Heart left ventricle (tissue), 16 donors: ENCODE results near the gene TXK. TPM values are rescaled to one million over a fixed set of nuclear protein-coding genes. Genes with fewer than 3 reads are reported as not detected.
"Not testable (repeated sequence)": the region's sequence is repeated elsewhere in the genome, so short reads cannot be mapped to it uniquely, and the experiment has no call there.

ENCODE experiments used
- ATAC-seq, 4 donors: fragments of 200-7000 bp; cut with Tn5 transposase; one replicate each; pipeline ENCODE4 v1.9.1; 2020 to 2022; ENCODE audit warnings: moderate library complexity in 4 of 4, mild to moderate bottlenecking in 3 of 4, moderate number of reproducible peaks in 1 of 4
- DNase-seq, 5 donors: peaks; one replicate each; pipeline ENCODE4 v3.0.0-alpha.2; 2020
- H3K27ac ChIP-seq, 12 donors: fragments of 200-600 bp; sonication (generic) in 4 of 12; one replicate each; pipeline versions ENCODE4 v1.5.0 to v1.8.0; 2016 to 2022; ENCODE audit warnings: mild to moderate bottlenecking in 2 of 12
- H3K27me3 ChIP-seq, 9 donors: fragments of 200-600 bp; sonication (generic) in 2 of 9; one replicate each; pipeline versions ENCODE4 v1.5.1 to v1.8.0; 2016 to 2022; ENCODE audit warnings: mild to moderate bottlenecking in 3 of 9
- H3K36me3 ChIP-seq, 9 donors: fragments of 200-600 bp; sonication (generic) in 2 of 9; one replicate each; pipeline versions ENCODE4 v1.5.0 to v1.8.0; 2018 to 2022; ENCODE audit warnings: mild to moderate bottlenecking in 2 of 9
- H3K4me1 ChIP-seq, 12 donors: fragments of 200-600 bp; sonication (generic) in 4 of 12; one replicate each; pipeline versions ENCODE4 v1.5.0 to v1.8.0; 2016 to 2022; ENCODE audit warnings: mild to moderate bottlenecking in 3 of 12
- H3K4me3 ChIP-seq, 12 donors: fragments of 200-600 bp; sonication (generic) in 4 of 12; one replicate each; pipeline versions ENCODE4 v1.5.0 to v1.8.0; 2017 to 2022; ENCODE audit warnings: mild to moderate bottlenecking in 9 of 12, moderate library complexity in 4 of 12
- H3K9me3 ChIP-seq, 12 donors: fragments of 200-600 bp; sonication (generic) in 4 of 12; one replicate each; pipeline versions ENCODE4 v1.5.0 to v1.8.0; 2016 to 2022; ENCODE audit warnings: mild to moderate bottlenecking in 1 of 12
- CTCF ChIP-seq, 12 donors: fragments of 200-600 bp; sonication (generic) in 4 of 12; IDR thresholded peaks; one replicate each; pipeline versions ENCODE4 v1.5.0 to v1.8.0; 2018 to 2022; ENCODE audit warnings: antibody characterized with exemption in 12 of 12, mild to moderate bottlenecking in 5 of 12
- POLR2A ChIP-seq, 2 donors: fragments of 450-650 bp; IDR thresholded peaks; one replicate each; pipeline ENCODE4 v1.6.1; 2017; ENCODE audit warnings: antibody characterized with exemption in 2 of 2, mild to moderate bottlenecking in 2 of 2, moderate library complexity in 2 of 2
- WGBS, 4 donors: extraction: QIAGEN DNeasy Blood & Tissue Kit in 2 of 4; methylation state at CpG; one replicate each; pipeline versions ENCODE4 v1.1.5 to v1.1.7; 2013 to 2018; 5-methylcytosine and 5-hydroxymethylcytosine counted together
- intact Hi-C, 10 donors: fragments of 100-400 bp; cut with DNase I; formaldehyde crosslinking; loops; one replicate each; pipeline versions ENCODE4 v1.11.1 to v1.14.2; 2022
- polyA plus RNA-seq, 2 donors: library from polyadenylated mRNA; stranded (reverse); fragments of 200-250 nt; gene quantifications; one replicate each; pipeline ENCODE4 v1.2.3, GENCODE V29; 2013
- total RNA-seq, 9 donors: library from RNA; depleted of rRNA in 2 of 9; stranded (reverse); fragments of >200 nt in 2 of 9; fragmentation: NEBNext Ultra II Directional in 3 of 9; extraction: Animal tissue kit (Norgen Biotek cat#: 25700) in 3 of 9; gene quantifications; one replicate each; pipeline versions ENCODE4 v1.1.0 to v1.2.4, GENCODE V29; 2016 to 2023
- donor health status: ischemic (EF 13 %, LVEDD 7.1; RV severe dilation, severe dysfunction).
- donor health status: healthy with polysubstance abuse.
- donor health status: DM: no; HTN: yes; CAD: no.
- donor health status: DM: no; HTN: no; CAD: no.
- donor health status: ischemic (EF 25% LVEDD 6.9; RV normal size, moderate dysfunction).
- donor health status: ischemic (EF 25% LVEDD 5.7; RV mildly dilated, moderate dysfunction).
- donor health status: healthy.
- donor health status: DM: yes; HTN: yes; CAD: no.
- donor health status: ischemic (EF 35%, LVEDD 5.7; RV mildly dilated, moderate dysfunction).
- donor health status: nonischemic (EF 11% LVEDD 7.7; RV severe dilation, severe dysfunction).
- donor health status: DM: yes; HTN: yes; CAD: no.
- donor health status: PGD.
- donor health status: ischemic (EF 29% LVEDD 5.4; RV normal size, mild dysfunction).
- donor health status: nonischemic (EF 23%, LVEDD 6.1; RV moderate dilation, normal function).

Gene TXK
- total and polyA plus RNA-seq, 11 donors, result 0.18 to 3.3 (median 0.51) TPM; not detected in 1

DNA sequence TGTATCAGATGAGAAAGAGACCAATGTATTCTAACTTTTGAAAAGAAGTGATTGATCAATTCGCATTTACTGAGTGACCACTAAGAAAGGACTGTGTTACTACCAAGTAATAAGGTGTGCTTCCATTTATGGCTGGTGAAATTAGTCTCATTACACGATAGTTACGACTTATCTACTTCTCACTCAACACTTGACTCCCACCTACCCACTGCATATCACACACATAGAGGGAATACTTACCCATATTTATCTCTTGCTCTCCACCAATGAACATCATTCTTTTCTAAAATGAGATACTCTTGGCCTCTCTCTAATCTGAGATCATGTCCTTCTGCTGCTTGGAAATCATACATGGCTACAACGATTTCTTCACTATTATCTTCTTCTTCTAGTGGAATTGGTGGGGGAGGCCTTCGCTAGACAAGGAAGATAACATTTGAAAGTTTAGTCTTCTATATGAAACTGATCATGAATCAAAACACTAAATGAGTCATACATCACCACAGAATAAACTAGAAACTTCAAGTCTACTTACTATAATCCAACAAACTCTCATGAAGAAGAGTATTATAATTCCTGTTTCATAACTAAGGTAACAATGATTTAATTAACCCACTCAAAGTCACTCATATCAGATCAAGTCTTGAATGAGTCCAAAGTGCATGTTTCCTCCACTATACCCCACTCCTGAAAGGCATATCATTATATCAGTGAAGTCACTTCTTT lies 33.7 kb upstream of the TXK start:
- ATAC-seq (no peak), DNase-seq (no peak)
- intact Hi-C loops, result loop anchor here in 1 of 10 donors (10.0 kb wide), 1 partner anchor 107 kb away; no protein-coding TSS in a partner anchor
- Histone ChIP-seq H3K4me1 (peaks cover 0 to 4% (median 0%) of the 10 kb centered on the region in 12 donors), H3K27ac (no peak overlapping the region), H3K36me3 (peaks cover 0 to 18% (median 5%) of the 10 kb centered on the region in 9 donors), H3K27me3 (no peaks in the 10 kb centered on the region), H3K9me3 (no peaks in the 10 kb centered on the region), H3K4me3 (no peak overlapping the region)
- 46 to 64% (median 49%) methylated on average over 5 of the region's 5 CpGs for WGBS, 4 donors
- TF ChIP-seq POLR2A (IDR thresholded peaks at IDR 0.05) (no peak), CTCF (IDR thresholded peaks at IDR 0.05) (no peak)

DNA sequence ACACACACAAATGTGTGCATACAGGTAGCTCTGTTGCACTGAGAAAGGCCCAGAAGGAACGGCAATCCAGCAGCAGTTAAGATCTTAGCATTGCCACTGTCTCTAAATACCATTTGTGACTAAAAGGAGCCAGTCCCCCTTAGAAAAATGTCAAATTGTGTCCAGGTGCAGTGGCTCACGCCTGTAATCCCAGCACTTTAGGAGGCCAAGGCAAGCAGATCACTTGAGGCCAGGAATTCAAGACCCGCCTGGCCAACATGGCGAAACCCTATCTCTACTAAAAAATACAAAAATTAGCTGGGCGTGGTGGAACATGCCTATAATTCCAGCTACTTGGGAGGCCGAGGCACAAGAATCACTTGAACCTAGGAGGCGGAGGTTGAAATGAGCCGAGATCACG lies 30.5 kb upstream of the TXK start:
- H3K4me3 ChIP-seq, result not testable (repeated sequence)
- 92 to 94% (median 94%) methylated on average over 9 of the region's 9 CpGs for WGBS, 4 donors

DNA sequence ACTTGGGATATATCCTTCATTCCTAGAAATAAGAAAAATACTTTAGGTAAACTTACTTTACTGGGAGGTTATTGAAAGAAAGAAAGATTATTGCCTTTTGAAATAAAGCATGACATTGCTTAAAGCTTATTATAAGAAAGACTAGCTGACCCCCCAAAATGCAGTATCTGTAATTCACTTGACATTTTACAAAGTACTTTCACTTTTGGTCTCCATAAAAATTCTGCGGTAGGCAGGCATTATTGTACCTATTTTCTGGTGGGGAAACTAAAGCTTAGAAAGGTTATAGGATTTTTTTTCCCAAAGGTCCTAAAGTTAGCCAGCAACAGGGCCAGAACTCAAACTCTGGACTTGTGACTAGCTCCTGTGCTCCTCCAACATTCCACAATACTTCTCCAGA lies 29.7 kb upstream of the TXK start:
- no peaks in the 10 kb centered on the region for H3K9me3 ChIP-seq
- H3K4me3 ChIP-seq, result no peak overlapping the region
- peaks cover 0 to 3% (median 0%) of the 10 kb centered on the region in 12 donors for H3K4me1 ChIP-seq
- no peaks in the 10 kb centered on the region for H3K27me3 ChIP-seq
- peaks cover 0 to 18% (median 5%) of the 10 kb centered on the region in 9 donors for H3K36me3 ChIP-seq
- TF ChIP-seq POLR2A (IDR thresholded peaks at IDR 0.05) (no peak), CTCF (IDR thresholded peaks at IDR 0.05) (no peak)
- no peak for ATAC-seq
- no peak overlapping the region for H3K27ac ChIP-seq
- DNase-seq, result no peak
- WGBS, 4 donors, result 79 to 91% (median 86%) methylated on average over 1 of the region's 1 CpG
- intact Hi-C loops, result loop anchor here in 1 of 10 donors (10.0 kb wide), 1 partner anchor 111 kb away; no protein-coding TSS in a partner anchor

More for the DNA sequence above, 30.5 kb upstream of the TXK start:
- intact Hi-C loops, result loop anchor here in 1 of 10 donors (10.0 kb wide), 1 partner anchor 110 kb away; no protein-coding TSS in a partner anchor
- not testable (repeated sequence) for DNase-seq, H3K27me3 ChIP-seq, H3K4me1 ChIP-seq, H3K9me3 ChIP-seq, ATAC-seq, H3K27ac ChIP-seq
- peaks cover 0 to 18% (median 5%) of the 10 kb centered on the region in 9 donors for H3K36me3 ChIP-seq

- no peak for ATAC-seq
- WGBS, 4 donors, result 81 to 86% (median 84%) methylated on average over 4 of the region's 4 CpGs
- H3K27ac ChIP-seq, result no peak overlapping the region
- H3K4me1 ChIP-seq, result peaks cover 0 to 3% (median 0%) of the 10 kb centered on the region in 12 donors
- DNase-seq, result no peak
- TF ChIP-seq POLR2A (IDR thresholded peaks at IDR 0.05) (no peak), CTCF (IDR thresholded peaks at IDR 0.05) (no peak)
- H3K9me3 ChIP-seq, result no peaks in the 10 kb centered on the region
- no peaks in the 10 kb centered on the region for H3K27me3 ChIP-seq
- intact Hi-C loops, result loop anchor here in 1 of 10 donors (10.0 kb wide), 1 partner anchor 113 kb away; no protein-coding TSS in a partner anchor
- no peak overlapping the region for H3K4me3 ChIP-seq
- H3K36me3 ChIP-seq, result peaks cover 0 to 12% (median 3%) of the 10 kb centered on the region in 9 donors
These were observed 28.1 kb upstream of the TXK start for GRCh38 chr4:48162162-48162561.
